ENCODE measurements around the gene TRERF1.

The TRERF1 gene

GRCh38 chr6:42424906-42425474, 26.7 kb downstream of the TRERF1 start:
- no peak for DNase-seq

- DNase-seq: no peak
Observed at GRCh38 chr6:42423244-42423643, 28.5 kb downstream of the TRERF1 start.

GRCh38 chr6:42420741-42421140, 31.0 kb downstream of the TRERF1 start:
- DNase-seq: no peak

- no peak for DNase-seq
Observed at GRCh38 chr6:42419490-42420280, 32.0 kb downstream of the TRERF1 start.

GRCh38 chr6:42418724-42419123, 33.0 kb downstream of the TRERF1 start:
- DNase-seq: no peak

- no peak for DNase-seq
Observed at GRCh38 chr6:42417641-42418112, 34.0 kb downstream of the TRERF1 start.

- no peak for DNase-seq
Observed at GRCh38 chr6:42411406-42411805, 40.3 kb downstream of the TRERF1 start.

GRCh38 chr6:42410861-42411260, 40.9 kb downstream of the TRERF1 start:
- DNase-seq: no peak

- no peak for DNase-seq
Observed at GRCh38 chr6:42409581-42409980, 42.1 kb downstream of the TRERF1 start.

GRCh38 chr6:42407379-42407778, 44.3 kb downstream of the TRERF1 start:
- DNase-seq: no peak

- no peak for DNase-seq
Observed at GRCh38 chr6:42406306-42407280, 45.1 kb downstream of the TRERF1 start.

- DNase-seq: no peak
Observed at GRCh38 chr6:42405021-42405420, 46.7 kb downstream of the TRERF1 start.

- no peak for DNase-seq
Observed at GRCh38 chr6:42404484-42404883, 47.2 kb downstream of the TRERF1 start.

GRCh38 chr6:42403831-42404230, 47.9 kb downstream of the TRERF1 start:
- no peak for DNase-seq

GRCh38 chr6:42403421-42403820, 48.3 kb downstream of the TRERF1 start:
- DNase-seq: no peak

GRCh38 chr6:42402184-42402583, 49.5 kb downstream of the TRERF1 start:
- DNase-seq: no peak

GRCh38 chr6:42401613-42401951, 50.1 kb downstream of the TRERF1 start:
- no peak for DNase-seq

GRCh38 chr6:42400886-42401612, 50.7 kb downstream of the TRERF1 start:
- DNase-seq: no peak

- no peak for DNase-seq
Observed at GRCh38 chr6:42400061-42400760, 51.5 kb downstream of the TRERF1 start.

GRCh38 chr6:42396720-42397119, 55.0 kb downstream of the TRERF1 start:
- no peak for DNase-seq

GRCh38 chr6:42394881-42395620, 56.7 kb downstream of the TRERF1 start:
- no peak for DNase-seq
